ENCODE data around the gene GRAMD2A. TPM values are rescaled to one million over a fixed set of nuclear protein-coding genes. Genes with fewer than 3 reads are reported as not detected.

Gene GRAMD2A
- polyA plus RNA-seq (2013, experiment 1 of 2) = not detected
- 0.66 TPM for polyA plus RNA-seq (2013, experiment 2 of 2)

DNA sequence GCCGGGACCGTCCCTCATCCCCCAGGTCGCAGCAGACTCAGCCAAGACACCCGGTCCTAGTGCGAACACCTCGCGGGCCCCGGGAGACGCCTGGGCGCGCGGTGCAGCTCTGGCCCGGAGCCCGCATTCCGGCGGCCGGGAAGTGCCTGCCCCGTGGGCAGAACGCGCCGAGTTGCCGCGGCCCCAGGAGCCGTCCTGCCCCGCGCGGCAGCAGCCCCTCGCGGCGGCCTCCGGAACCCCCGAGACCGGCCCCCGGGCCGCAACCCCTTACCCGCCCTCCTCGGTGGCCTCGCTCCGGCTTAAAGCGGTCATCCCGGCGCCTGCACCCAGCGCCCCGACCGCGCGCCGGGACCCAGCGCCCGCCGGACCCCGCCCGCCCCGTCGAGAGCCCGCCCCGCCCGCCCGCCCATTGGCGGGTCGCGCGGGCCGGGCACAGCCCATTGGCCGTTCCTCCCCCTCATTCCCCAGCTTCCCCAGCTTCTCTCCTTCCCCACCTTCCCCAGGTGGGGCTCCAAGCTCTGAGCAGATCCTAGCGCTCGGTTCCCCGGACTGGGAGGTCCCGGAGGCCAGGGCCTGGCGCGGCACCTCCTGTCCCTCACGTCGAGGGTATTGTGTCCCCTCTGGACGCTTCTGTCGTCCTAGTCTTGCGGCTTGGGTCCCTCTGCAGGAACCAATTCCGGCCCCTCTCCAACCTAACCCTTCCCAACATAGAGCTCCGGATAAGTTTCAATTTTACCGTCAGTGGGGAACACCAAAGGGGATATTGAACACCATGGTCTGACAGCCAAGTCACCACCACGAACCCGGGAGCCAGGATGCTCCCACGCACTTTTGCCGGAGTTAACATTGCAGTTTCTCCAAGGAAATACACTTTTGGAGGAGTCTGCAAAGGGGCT lies at the start of gene GRAMD2A:
Gene GRAMD2A (minus strand): TSS at position 328 of the 896 bp plus-strand sequence.
- Histone ChIP-seq H3K36me3 (ENCODE audit: control insufficient read depth, insufficient read depth, low read length) (peaks cover 45% of the 10 kb centered on the region), H3K27ac (ENCODE audit: low read depth, low read length, severe bottlenecking) (no peak within 1 kb of the TSS), H3K4me1 (ENCODE audit: control insufficient read depth, insufficient read depth, low read length, poor library complexity, severe bottlenecking) (peaks cover 7% of the 10 kb centered on the region), H3K9me3 (ENCODE audit: control insufficient read depth, low read length) (no peaks in the 10 kb centered on the region), H3K4me3 (ENCODE audit: extremely low read depth, insufficient read depth, low read length, poor library complexity, severe bottlenecking) (peak within 1 kb of the TSS; percentile 23)
- WGBS, 2 experiments (ENCODE audit: insufficient coverage in 2 of 2) = 16 to 24% methylated on average over 33 to 52 of the region's 83 CpGs

GRCh38 chr15:72242775-72243370 lies 45.3 kb upstream of the GRAMD2A start:
- Histone ChIP-seq H3K9me3 (ENCODE audit: control insufficient read depth, low read length) (no peaks in the 10 kb centered on the region), H3K27ac (ENCODE audit: low read depth, low read length, severe bottlenecking) (peak overlapping the region; percentile 24), H3K4me3 (ENCODE audit: extremely low read depth, insufficient read depth, low read length, poor library complexity, severe bottlenecking) (no peak overlapping the region), H3K36me3 (ENCODE audit: control insufficient read depth, insufficient read depth, low read length) (peaks cover 78% of the 10 kb centered on the region), H3K4me1 (ENCODE audit: control insufficient read depth, insufficient read depth, low read length, poor library complexity, severe bottlenecking) (peaks cover 8% of the 10 kb centered on the region)
- WGBS, 2 experiments (ENCODE audit: insufficient coverage in 2 of 2) = 23 to 32% methylated on average over 1 to 2 of the region's 2 CpGs

- Histone ChIP-seq H3K36me3 (ENCODE audit: control insufficient read depth, insufficient read depth, low read length) (peaks cover 53% of the 10 kb centered on the region), H3K9me3 (ENCODE audit: control insufficient read depth, low read length) (no peaks in the 10 kb centered on the region), H3K4me3 (ENCODE audit: extremely low read depth, insufficient read depth, low read length, poor library complexity, severe bottlenecking) (no peak overlapping the region), H3K4me1 (ENCODE audit: control insufficient read depth, insufficient read depth, low read length, poor library complexity, severe bottlenecking) (peaks cover 29% of the 10 kb centered on the region), H3K27ac (ENCODE audit: low read depth, low read length, severe bottlenecking) (no peak overlapping the region)
These were observed 42.1 kb upstream of the GRAMD2A start for GRCh38 chr15:72239652-72240051.

DNA sequence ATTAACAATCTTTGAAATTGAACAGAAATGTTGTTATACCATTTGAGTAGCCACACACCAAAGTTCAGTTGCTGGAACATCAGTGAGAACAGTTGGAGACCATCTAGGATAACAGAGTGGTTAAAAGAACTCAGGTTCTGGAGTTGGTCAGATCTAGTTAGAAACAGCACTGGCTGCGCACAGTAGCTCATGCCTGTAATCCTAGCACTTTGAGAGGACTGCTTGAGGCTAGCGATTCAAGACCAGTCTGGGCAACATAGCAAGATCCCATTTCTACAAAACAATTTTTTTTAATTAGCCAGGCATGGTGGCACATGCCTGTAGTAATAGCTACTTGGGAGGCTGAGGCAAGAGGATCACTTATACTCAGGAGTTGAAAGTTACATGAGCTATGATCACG lies 41.0 kb upstream of the GRAMD2A start:
- Histone ChIP-seq H3K36me3 (ENCODE audit: control insufficient read depth, insufficient read depth, low read length) (peaks cover 43% of the 10 kb centered on the region), H3K9me3 (ENCODE audit: control insufficient read depth, low read length) (no peaks in the 10 kb centered on the region), H3K27ac (ENCODE audit: low read depth, low read length, severe bottlenecking) (no peak overlapping the region), H3K4me1 (ENCODE audit: control insufficient read depth, insufficient read depth, low read length, poor library complexity, severe bottlenecking) (peaks cover 32% of the 10 kb centered on the region), H3K4me3 (ENCODE audit: extremely low read depth, insufficient read depth, low read length, poor library complexity, severe bottlenecking) (no peak overlapping the region)
- 100% methylated on average over 2 of the region's 3 CpGs for whole genome bisulfite sequencing, 2 experiments (ENCODE audit: insufficient coverage in 2 of 2)

DNA sequence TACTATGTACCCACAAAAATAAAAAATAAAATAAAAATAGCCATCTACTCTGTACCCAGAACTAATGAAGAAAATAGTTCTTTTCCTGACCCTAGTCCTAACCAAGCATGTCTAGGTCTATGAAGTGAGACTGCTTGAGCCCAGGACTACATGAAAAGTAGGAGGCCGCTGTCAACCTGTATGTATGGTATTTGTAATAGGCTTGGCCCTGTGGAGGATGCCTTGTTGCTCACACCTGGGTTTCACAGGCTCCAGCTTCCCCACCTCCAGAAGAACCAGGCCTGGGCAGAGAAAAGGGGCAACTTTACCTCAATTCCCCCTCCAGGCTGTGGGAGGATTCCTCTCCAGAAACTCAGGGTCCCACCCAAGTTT lies 40.3 kb upstream of the GRAMD2A start:
- H3K27ac ChIP-seq (ENCODE audit: low read depth, low read length, severe bottlenecking) = peak overlapping the region; percentile 96
- H3K4me1 ChIP-seq (ENCODE audit: control insufficient read depth, insufficient read depth, low read length, poor library complexity, severe bottlenecking) = peaks cover 34% of the 10 kb centered on the region
- H3K4me3 ChIP-seq (ENCODE audit: extremely low read depth, insufficient read depth, low read length, poor library complexity, severe bottlenecking) = no peak overlapping the region
- H3K36me3 ChIP-seq (ENCODE audit: control insufficient read depth, insufficient read depth, low read length) = peaks cover 41% of the 10 kb centered on the region
- no CpG with 5 or more reads among the region's 1 CpG for WGBS, 2 experiments (ENCODE audit: insufficient coverage in 2 of 2)
- H3K9me3 ChIP-seq (ENCODE audit: control insufficient read depth, low read length) = no peaks in the 10 kb centered on the region

- Histone ChIP-seq H3K27ac (ENCODE audit: low read depth, low read length, severe bottlenecking) (peak overlapping the region; percentile 96), H3K36me3 (ENCODE audit: control insufficient read depth, insufficient read depth, low read length) (peaks cover 35% of the 10 kb centered on the region), H3K4me1 (ENCODE audit: control insufficient read depth, insufficient read depth, low read length, poor library complexity, severe bottlenecking) (peaks cover 38% of the 10 kb centered on the region), H3K4me3 (ENCODE audit: extremely low read depth, insufficient read depth, low read length, poor library complexity, severe bottlenecking) (peak overlapping the region; percentile 32), H3K9me3 (ENCODE audit: control insufficient read depth, low read length) (no peaks in the 10 kb centered on the region)
- 13 to 40% methylated on average over 1 of the region's 3 CpGs for WGBS, 2 experiments (ENCODE audit: insufficient coverage in 2 of 2)
These were observed 39.7 kb upstream of the GRAMD2A start for GRCh38 chr15:72237029-72237852.

DNA sequence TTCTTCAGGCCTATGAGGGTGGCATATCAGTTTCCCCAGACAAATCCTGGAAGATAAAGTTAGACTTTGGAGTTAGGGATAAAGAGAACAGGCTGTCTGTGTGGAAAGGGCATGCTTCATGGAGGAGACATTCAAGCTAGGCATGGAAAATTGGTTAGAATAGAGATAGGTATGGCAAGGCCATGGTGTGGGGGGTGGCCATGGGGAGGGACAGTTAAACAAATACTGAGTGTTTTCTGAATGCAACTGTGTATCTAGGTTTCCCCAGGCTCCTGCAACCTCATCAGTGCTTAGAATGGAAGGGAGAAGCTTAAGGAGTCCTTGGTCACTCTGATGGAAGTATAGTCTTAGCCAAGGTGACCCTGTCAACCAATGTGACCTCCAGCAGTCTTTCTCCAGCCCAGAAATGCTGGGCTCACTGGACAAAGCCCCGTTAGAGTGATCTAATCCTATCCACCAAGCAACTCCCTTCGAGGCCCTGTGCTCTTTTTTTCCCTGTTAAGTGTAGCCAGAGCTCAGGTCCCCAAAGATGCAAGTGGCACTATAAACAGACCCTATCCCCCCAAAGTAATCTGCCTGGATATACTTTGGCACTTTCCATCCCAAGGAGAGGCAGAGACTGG lies 38.9 kb upstream of the GRAMD2A start:
- Histone ChIP-seq H3K27ac (ENCODE audit: low read depth, low read length, severe bottlenecking) (peak overlapping the region; percentile 96), H3K4me1 (ENCODE audit: control insufficient read depth, insufficient read depth, low read length, poor library complexity, severe bottlenecking) (peaks cover 38% of the 10 kb centered on the region), H3K36me3 (ENCODE audit: control insufficient read depth, insufficient read depth, low read length) (peaks cover 27% of the 10 kb centered on the region), H3K9me3 (ENCODE audit: control insufficient read depth, low read length) (no peaks in the 10 kb centered on the region), H3K4me3 (ENCODE audit: extremely low read depth, insufficient read depth, low read length, poor library complexity, severe bottlenecking) (peak overlapping the region; percentile 32)
- 100% methylated on average over 2 of the region's 2 CpGs; no CpG with 5 or more reads in 1 of the 2 experiments for WGBS, 2 experiments (ENCODE audit: insufficient coverage in 2 of 2)

- WGBS, 2 experiments (ENCODE audit: insufficient coverage in 2 of 2) = 89 to 95% methylated on average over 3 to 4 of the region's 4 CpGs
- H3K4me3 ChIP-seq (ENCODE audit: extremely low read depth, insufficient read depth, low read length, poor library complexity, severe bottlenecking) = no peak overlapping the region
- peaks cover 16% of the 10 kb centered on the region for H3K36me3 ChIP-seq (ENCODE audit: control insufficient read depth, insufficient read depth, low read length)
- H3K27ac ChIP-seq (ENCODE audit: low read depth, low read length, severe bottlenecking) = no peak overlapping the region
- no peaks in the 10 kb centered on the region for H3K9me3 ChIP-seq (ENCODE audit: control insufficient read depth, low read length)
- H3K4me1 ChIP-seq (ENCODE audit: control insufficient read depth, insufficient read depth, low read length, poor library complexity, severe bottlenecking) = peaks cover 38% of the 10 kb centered on the region
These were observed 37.7 kb upstream of the GRAMD2A start for GRCh38 chr15:72235298-72235697.

- Histone ChIP-seq H3K9me3 (ENCODE audit: control insufficient read depth, low read length) (no peaks in the 10 kb centered on the region), H3K27ac (ENCODE audit: low read depth, low read length, severe bottlenecking) (no peak overlapping the region), H3K4me3 (ENCODE audit: extremely low read depth, insufficient read depth, low read length, poor library complexity, severe bottlenecking) (no peak overlapping the region), H3K4me1 (ENCODE audit: control insufficient read depth, insufficient read depth, low read length, poor library complexity, severe bottlenecking) (peaks cover 38% of the 10 kb centered on the region), H3K36me3 (ENCODE audit: control insufficient read depth, insufficient read depth, low read length) (peaks cover 10% of the 10 kb centered on the region)
- WGBS, 2 experiments (ENCODE audit: insufficient coverage in 2 of 2) = 97 to 98% methylated on average over 5 of the region's 6 CpGs
These were observed 36.2 kb upstream of the GRAMD2A start for GRCh38 chr15:72233769-72234168.

DNA sequence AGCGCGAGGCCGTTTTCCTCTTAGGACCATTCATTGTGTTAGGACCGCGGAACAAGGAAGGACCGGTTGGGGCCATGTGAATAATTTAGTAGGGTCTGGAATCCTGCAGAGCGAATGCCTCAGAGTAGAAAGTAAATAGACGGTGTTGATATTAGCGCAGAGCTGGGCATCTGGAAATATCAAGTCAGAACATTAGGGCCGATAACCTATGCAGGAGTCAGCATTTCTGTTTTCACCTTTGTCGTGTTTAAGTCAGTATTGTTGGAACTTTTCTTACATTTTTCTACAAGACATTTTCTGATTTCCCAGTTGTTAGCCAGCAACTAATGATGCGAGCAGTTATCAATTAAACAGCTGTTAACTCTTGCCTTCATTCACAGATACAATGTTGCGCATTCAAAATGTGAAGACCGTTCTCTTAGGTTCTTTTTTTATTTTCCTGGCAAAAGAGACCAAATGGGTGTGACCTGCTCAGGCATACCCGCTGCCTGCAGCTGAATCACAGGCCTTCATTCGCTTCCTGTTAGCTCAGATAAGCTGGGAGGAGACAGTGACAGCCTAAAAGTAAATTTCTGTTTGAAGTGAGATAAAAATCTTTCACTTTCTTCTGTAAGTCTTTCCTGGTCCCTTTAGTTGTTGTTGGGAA lies 34.4 kb upstream of the GRAMD2A start:
- WGBS, 2 experiments (ENCODE audit: insufficient coverage in 2 of 2) = 7 to 12% methylated on average over 13 to 15 of the region's 16 CpGs
- Histone ChIP-seq H3K4me1 (ENCODE audit: control insufficient read depth, insufficient read depth, low read length, poor library complexity, severe bottlenecking) (peaks cover 36% of the 10 kb centered on the region), H3K9me3 (ENCODE audit: control insufficient read depth, low read length) (no peaks in the 10 kb centered on the region), H3K27ac (ENCODE audit: low read depth, low read length, severe bottlenecking) (peak overlapping the region; percentile 89), H3K36me3 (ENCODE audit: control insufficient read depth, insufficient read depth, low read length) (peaks cover 11% of the 10 kb centered on the region), H3K4me3 (ENCODE audit: extremely low read depth, insufficient read depth, low read length, poor library complexity, severe bottlenecking) (peak overlapping the region; percentile 96)

Data from mesodermal cell (in vitro differentiated cells).